ENCODE results near the gene MAML3. TPM values are rescaled to one million over a fixed set of nuclear protein-coding genes. Genes with fewer than 3 reads are reported as not detected.

MAML3 gene
- total and polyA plus RNA-seq, 2 experiments from 2014 or later = 4.1 to 11.2 TPM

GRCh38 chr4:139754938-139755337, 399.0 kb downstream of the MAML3 start:
- Histone ChIP-seq H3K4me2 (no peak overlapping the region), H2AFZ (no peak overlapping the region), H3K79me2 (peaks cover 6% of the 10 kb centered on the region), H3K9me3 (ENCODE audit: low read depth) (no peaks in the 10 kb centered on the region), H3K9me2 (replicated peaks; ENCODE audit: insufficient read depth) (no peaks in the 10 kb centered on the region), H4K20me1 (ENCODE audit: insufficient read depth, poor library complexity, severe bottlenecking) (no peaks in the 10 kb centered on the region), H3K4me3 (no peak overlapping the region), H3K4me1 (ENCODE audit: insufficient read depth) (no peaks in the 10 kb centered on the region), H3K27ac (no peak overlapping the region), H3K36me3 (replicated peaks; ENCODE audit: insufficient read depth, low read depth) (no peaks in the 10 kb centered on the region), H3K27me3 (no peaks in the 10 kb centered on the region)
- DNase-seq (ENCODE audit: low spot score) = no peak
- TF ChIP-seq CTCF (IDR thresholded peaks at IDR 0.05; ENCODE audit: poor library complexity) (no peak), EZH2 (IDR thresholded peaks at IDR 0.05; ENCODE audit: borderline replicate concordance) (no peak), EZH2phosphoT487 (IDR thresholded peaks at IDR 0.05; ENCODE audit: low read depth, severe bottlenecking, unreplicated experiment) (no peak)
- 85% methylated on average over 12 of the region's 12 CpGs for WGBS (ENCODE audit: low lambda C conversion rate, missing lambda C conversion rate)

- H2AFZ ChIP-seq = no peak overlapping the region
- no peak for TF ChIP-seq CTCF (IDR thresholded peaks at IDR 0.05; ENCODE audit: poor library complexity)
- TF ChIP-seq EZH2 (IDR thresholded peaks at IDR 0.05; ENCODE audit: borderline replicate concordance) = no peak
- no peak for TF ChIP-seq EZH2phosphoT487 (IDR thresholded peaks at IDR 0.05; ENCODE audit: low read depth, severe bottlenecking, unreplicated experiment)
- no peaks in the 10 kb centered on the region for H3K9me3 ChIP-seq (ENCODE audit: low read depth)
- no peaks in the 10 kb centered on the region for H4K20me1 ChIP-seq (ENCODE audit: insufficient read depth, poor library complexity, severe bottlenecking)
- H3K4me2 ChIP-seq = no peak overlapping the region
- no peak overlapping the region for H3K4me3 ChIP-seq
- H3K36me3 ChIP-seq (replicated peaks; ENCODE audit: insufficient read depth, low read depth) = no peaks in the 10 kb centered on the region
- no peaks in the 10 kb centered on the region for H3K27me3 ChIP-seq
- no peak overlapping the region for H3K27ac ChIP-seq
- H3K4me1 ChIP-seq (ENCODE audit: insufficient read depth) = peaks cover 6% of the 10 kb centered on the region
- H3K79me2 ChIP-seq = peaks cover 6% of the 10 kb centered on the region
- no peaks in the 10 kb centered on the region for H3K9me2 ChIP-seq (replicated peaks; ENCODE audit: insufficient read depth)
- no peak for DNase-seq (ENCODE audit: low spot score)
- WGBS (ENCODE audit: low lambda C conversion rate, missing lambda C conversion rate) = 71% methylated on average over 3 of the region's 3 CpGs
Observed at GRCh38 chr4:139753686-139754085, 400.3 kb downstream of the MAML3 start.

GRCh38 chr4:139749835-139750498, 404.0 kb downstream of the MAML3 start:
- H3K27ac ChIP-seq = no peak overlapping the region
- DNase-seq (ENCODE audit: low spot score) = no peak
- H3K9me3 ChIP-seq (ENCODE audit: low read depth) = no peaks in the 10 kb centered on the region
- H4K20me1 ChIP-seq (ENCODE audit: insufficient read depth, poor library complexity, severe bottlenecking) = no peaks in the 10 kb centered on the region
- no peaks in the 10 kb centered on the region for H3K36me3 ChIP-seq (replicated peaks; ENCODE audit: insufficient read depth, low read depth)
- no peaks in the 10 kb centered on the region for H3K27me3 ChIP-seq
- no peak overlapping the region for H3K4me3 ChIP-seq
- peaks cover 19% of the 10 kb centered on the region for H3K4me1 ChIP-seq (ENCODE audit: insufficient read depth)
- no peaks in the 10 kb centered on the region for H3K79me2 ChIP-seq
- no peak overlapping the region for H3K4me2 ChIP-seq
- no peak overlapping the region for H2AFZ ChIP-seq
- H3K9me2 ChIP-seq (replicated peaks; ENCODE audit: insufficient read depth) = no peaks in the 10 kb centered on the region
- no peak for TF ChIP-seq CTCF (IDR thresholded peaks at IDR 0.05; ENCODE audit: poor library complexity)
- TF ChIP-seq EZH2phosphoT487 (IDR thresholded peaks at IDR 0.05; ENCODE audit: low read depth, severe bottlenecking, unreplicated experiment) = no peak
- TF ChIP-seq EZH2 (IDR thresholded peaks at IDR 0.05; ENCODE audit: borderline replicate concordance) = no peak
- 67% methylated on average over 4 of the region's 4 CpGs for whole genome bisulfite sequencing (ENCODE audit: low lambda C conversion rate, missing lambda C conversion rate)

Measured in hepatocyte (in vitro differentiated cells).